NCI-H1694 treated with DMSO at 0.1 percent for 48 hours (cell line): ENCODE data around the gene LITAF.

Experiments used
- DNase-seq: peaks from one replicate; lab custom pipeline; 2025; lab: John Stamatoyannopoulos, UW

LITAF gene

DNA sequence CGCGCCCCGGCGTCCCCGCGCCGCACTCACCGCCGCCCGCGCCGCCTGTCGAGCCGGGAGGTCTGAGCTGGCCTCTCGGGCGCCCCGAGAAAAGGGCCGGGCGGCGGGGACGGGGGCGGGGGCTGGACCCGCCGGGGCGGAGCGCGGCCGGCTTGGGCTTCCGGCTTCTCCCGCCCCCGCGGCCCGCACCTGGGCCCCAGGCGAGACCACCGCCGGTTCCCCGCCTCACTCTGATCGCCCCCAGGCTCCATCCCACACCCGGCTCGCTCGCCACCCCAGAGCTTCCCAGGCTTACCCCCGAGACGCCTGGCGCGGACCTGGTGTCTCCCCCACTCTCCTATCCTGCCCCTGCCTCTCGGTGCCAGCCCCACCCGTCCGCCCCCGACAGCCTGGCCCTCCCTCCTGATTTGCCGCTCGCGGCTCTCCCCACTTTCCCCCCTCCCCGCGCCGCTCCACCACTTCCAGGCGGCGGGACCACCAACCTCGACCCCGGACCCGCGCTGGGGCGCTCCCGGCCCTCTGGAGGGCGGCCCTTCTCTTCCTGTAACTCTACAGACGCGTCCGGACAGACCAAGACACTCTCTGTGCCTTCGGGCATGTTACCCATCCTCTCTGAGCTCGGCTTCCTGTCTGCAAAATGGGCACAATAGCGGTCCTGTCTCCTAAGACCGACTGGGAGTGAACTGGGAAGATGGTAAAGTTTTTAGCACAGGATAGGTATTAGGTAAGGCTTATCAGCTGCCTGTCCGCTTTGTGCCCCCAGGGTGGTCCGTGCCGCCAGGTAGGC lies at the start of gene LITAF:
Gene LITAF, minus strand, starts transcription at position 64 of the 787 bp plus-strand sequence. CDS start 30,189 bp downstream, outside the sequence.
- peak; percentile 30 for DNase-seq

DNA sequence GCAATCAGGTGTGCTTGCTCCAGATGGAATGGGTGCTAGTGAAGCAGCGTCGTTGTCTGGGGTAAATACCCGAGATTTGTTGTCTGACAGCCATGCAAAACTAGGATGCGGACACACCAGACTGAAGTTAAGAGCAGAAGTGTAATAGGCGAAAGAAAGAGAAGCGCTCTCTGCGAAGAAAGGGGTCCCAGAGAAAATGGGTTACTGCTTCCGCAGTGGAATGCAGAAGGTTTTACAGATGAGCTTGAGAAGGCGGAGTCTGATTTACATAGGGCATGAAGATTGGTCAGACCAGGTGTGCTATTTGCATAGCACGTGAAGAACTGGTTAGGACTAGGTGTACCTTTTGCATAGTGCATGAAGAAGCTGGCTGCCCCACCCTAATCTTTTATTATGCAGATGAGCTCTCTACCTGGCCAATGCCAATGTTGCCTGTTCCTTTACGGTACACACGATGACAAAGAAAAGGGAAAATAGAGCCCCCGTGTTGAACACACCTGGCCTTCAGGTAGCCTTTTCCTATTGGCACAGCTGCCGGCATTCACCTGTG lies 49.5 kb upstream of the LITAF start:
- no peak for DNase-seq

DNA sequence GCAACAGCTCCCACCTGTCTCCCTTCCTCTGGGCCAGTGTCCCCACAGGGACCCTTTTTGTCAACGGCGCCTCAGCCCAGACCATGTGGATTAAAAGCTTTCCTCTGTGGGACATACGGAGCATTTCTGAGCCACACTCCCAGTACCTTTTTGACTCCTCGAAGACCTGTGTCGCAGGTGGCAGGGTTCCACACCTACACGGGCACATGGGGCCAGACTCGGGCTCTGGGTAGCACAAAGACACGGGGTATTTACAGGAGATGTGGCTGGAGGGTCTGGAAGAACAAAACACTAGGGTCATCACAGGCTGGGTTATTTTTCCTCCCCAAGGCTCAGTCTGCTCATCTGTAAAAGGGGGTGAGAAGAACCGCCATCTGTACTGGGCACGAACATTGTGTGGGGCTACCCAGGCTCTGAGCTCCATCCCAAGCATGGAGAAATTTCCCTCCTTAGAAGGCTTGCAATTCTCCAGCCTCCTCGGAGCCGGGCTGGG lies 49.0 kb upstream of the LITAF start:
- no peak for DNase-seq

DNA sequence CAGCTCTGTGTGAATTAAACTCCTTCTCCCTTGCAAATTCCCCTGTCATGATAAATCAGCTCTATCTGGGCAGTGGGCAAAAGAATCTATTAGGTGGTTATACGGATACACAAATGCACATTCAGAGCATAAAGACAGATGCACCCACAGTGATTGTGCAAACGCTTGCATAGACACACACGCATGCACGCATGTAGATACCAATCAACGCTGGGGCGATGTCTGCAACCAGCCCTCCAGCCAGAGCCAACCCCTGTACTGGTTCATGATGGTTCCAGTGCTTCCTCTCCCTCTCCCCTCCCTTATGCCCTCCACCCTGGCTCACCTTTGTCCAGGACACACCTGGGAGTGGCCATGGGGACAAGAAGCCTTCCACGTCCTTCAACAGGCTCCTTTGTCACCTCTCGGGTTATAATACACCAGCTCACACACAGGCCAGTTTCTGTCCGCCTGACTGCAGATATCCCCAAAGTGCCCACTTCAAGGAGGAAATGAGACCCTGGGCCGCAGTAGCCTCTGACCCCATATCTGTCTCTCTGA lies 48.5 kb upstream of the LITAF start:
- DNase-seq, result no peak

- no peak for DNase-seq
Observed at GRCh38 chr16:11634312-11634711, 47.6 kb upstream of the LITAF start.

- no peak for DNase-seq
Observed at GRCh38 chr16:11633113-11633512, 46.4 kb upstream of the LITAF start.

DNA sequence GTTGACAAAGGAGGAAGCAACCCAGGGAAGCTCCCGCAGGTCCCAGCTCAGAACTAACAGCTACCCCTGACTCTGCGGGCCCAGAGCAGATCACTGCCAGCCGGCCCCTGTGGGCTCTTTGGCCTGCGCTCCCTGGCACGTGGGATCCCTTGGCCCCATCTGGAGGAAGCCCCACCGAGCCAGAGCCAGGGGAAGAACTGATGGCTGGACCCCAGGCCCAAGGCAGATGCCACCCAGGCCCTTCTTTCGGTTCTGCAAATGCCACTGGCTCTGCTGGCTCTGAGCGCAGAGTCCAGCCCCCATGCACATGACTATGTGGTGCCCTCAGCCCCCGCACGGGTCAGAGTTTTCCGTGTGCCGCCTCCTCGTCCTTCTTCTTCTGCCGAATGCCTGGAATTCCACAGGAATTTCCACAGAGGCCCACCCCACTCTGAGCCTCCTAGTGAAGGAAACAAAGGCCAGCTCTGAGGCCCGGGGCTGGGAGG lies 45.8 kb upstream of the LITAF start:
- no peak for DNase-seq

- no peak for DNase-seq
Observed at GRCh38 chr16:11631214-11631613, 44.5 kb upstream of the LITAF start.

DNA sequence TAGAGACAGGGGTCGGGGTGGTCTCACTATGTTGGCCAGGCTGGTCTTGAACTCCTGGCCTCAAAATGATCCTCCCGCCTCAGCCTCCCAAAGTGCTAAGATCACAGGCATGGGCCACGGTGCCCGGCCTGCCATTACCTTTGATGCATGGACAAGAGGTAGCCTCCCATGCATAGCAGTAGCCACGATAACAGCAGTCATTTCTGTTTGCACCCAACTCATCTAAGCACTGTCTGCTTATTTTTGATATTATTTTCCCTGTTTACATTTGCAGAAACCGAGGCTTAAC lies 44.0 kb upstream of the LITAF start:
- no peak for DNase-seq

- no peak for DNase-seq
Observed at GRCh38 chr16:11630046-11630767, 43.5 kb upstream of the LITAF start.

DNA sequence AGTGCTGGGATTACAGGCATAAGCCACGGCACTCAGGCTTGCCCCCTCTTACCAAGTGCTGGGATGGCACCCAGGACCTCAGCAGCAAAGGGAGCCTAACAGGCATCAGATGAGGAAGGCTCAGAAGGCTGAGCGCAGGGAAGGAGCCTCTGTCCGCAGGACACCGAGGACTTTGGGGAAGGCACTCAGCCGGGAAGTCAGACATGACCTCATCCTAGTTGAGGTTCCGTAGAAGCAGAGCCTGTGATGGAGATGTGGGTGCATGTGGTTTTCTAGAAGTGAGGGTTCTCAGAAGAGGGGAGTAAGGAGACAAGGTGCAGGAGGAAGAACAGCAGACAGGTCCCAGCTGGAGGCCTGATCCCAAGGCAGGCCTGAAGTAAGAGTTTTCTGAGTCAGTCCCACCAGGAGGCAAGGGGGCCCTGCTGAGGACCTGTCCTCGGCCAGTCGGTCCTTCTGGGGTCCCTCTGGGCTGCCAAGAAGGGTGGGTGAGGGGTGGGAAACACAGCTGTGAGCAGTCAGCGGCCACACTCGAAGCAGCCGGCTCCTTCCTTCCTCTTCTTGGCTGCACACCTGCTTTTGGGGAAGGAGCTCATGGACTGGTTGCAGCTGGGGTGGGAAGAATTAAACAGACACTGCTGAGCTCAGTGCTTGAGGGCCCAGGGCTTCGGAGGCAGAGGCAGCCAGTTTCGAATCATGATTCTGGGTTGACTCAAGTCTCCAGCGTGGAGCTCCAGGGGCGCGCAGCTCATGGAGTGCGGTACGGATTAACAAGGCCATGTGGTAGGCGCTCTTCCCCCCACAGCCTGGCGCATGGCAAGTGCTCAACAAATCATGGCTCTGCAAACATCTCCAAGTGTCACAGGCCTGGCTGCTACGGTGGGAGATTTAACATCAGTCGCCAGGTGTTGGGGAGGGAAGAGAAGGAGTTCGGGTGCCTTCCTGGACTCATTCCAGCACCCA lies 42.6 kb upstream of the LITAF start:
- DNase-seq, result no peak

- DNase-seq, result no peak
Observed at GRCh38 chr16:11627822-11628457, 41.2 kb upstream of the LITAF start.

GRCh38 chr16:11627292-11627663 lies 40.6 kb upstream of the LITAF start:
- DNase-seq, result no peak

GRCh38 chr16:11626657-11627291 lies 40.1 kb upstream of the LITAF start:
- no peak for DNase-seq

GRCh38 chr16:11625769-11626168 lies 39.0 kb upstream of the LITAF start:
- no peak for DNase-seq

- DNase-seq, result no peak
Observed at GRCh38 chr16:11624636-11625607, 38.2 kb upstream of the LITAF start.

GRCh38 chr16:11624205-11624604 lies 37.5 kb upstream of the LITAF start:
- DNase-seq, result no peak

- peak; percentile 34 for DNase-seq
Observed at GRCh38 chr16:11621920-11622651, 35.4 kb upstream of the LITAF start.

DNA sequence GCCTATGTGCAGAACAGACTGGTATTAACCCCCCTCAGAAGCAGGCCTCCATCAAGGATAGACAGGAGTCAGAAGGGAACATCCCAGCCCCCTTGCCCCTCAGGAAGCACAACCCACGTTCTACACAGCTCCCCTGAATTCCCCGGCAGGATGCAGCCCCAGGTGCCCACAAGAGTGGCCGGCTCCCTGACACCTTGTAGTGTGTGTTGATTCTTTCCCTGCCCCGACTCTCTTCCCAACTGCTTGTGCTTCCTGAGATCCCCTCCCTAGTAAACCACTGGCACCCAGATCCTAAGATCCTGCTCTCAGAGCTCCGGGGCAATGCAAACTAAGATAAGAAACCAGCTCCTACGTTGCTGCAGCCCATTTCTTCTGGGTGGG lies 34.8 kb upstream of the LITAF start:
- DNase-seq, result no peak
